NCI-H345 (cell line): ENCODE data around the gene DIP2C.
"Not testable (repeated sequence)": the region's sequence is repeated elsewhere in the genome, so short reads cannot be mapped to it uniquely, and the experiment has no call there.

Experiments
- DNase-seq: peaks from one replicate; lab custom pipeline; 2025; lab: John Stamatoyannopoulos, UW

Gene DIP2C

GRCh38 chr10:479706-480497 lies 209.6 kb downstream of the DIP2C start:
- DNase-seq: not testable (repeated sequence)

DNA sequence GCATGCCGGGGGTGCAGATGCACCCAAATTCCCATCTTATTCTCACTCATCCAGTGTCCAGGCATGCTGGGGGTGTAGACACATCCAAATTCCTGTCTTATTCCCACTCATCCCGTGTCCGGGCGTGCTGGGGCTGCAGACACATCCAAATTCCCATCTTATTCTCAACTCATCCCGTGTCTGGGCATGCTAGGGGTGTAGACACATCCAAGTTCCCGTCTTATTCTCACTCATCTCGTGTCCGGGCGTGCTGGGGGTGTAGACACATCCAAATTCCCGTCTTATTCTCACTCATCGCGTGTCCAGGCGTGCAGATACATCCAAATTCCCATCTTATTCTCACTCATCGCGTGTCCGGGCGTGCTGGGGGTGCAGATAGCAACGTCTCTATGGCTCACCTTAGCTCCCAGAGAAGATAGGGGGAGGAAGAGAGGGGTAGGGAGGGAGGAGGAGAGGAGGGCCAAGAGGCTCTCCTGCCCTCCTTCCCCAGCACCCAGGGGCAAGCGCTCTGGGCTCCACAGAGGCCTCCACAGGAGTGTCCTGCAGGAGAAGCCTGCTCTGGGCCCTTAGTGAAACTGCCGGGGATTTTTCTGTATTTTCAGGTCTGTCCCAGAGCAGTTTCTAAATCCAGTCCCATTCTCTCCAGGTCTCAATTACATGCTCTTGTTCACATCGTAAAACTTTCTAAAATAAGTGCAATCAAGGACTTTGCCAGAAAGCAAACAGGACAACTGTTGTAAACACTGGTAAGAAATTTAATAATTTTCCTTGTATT lies 210.8 kb downstream of the DIP2C start:
- no peak for DNase-seq

DNA sequence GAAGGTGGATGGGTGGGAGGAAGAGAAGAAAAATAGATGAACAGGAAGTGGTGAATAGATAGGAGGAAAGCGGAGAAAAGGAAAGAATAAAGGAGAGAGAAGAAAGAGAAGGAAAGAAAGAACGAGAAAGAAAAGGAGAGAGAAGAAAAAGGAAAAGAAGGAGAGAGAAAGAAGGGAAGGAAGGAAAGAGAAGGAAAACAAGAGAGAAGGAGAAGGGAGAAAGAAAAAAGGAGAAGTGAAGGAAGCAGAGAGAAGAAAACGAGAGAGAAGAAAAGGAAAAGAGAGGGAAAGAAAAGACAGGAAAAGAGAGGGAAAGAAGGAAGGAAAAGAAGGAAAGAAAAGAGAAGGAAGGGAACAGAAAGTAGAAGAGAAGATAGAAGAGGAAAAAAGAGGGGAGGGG lies 211.8 kb downstream of the DIP2C start:
- DNase-seq: no peak

DNA sequence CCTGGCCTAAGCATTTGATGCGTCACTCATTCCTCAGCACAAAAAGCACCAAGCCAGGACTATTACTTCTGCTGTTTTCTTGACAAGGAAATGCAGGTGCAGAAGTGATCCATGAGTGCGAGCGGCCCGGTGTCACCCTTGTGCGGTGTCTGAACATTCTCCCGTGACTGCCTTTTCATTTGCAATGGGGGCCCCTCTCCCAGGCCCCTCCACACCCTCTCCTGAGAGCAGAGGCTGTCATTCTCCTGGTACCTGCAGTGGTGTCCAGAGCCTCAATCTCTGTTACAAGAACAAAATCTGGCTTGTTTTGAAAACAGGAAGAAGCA lies 213.1 kb downstream of the DIP2C start:
- DNase-seq: no peak

DNA sequence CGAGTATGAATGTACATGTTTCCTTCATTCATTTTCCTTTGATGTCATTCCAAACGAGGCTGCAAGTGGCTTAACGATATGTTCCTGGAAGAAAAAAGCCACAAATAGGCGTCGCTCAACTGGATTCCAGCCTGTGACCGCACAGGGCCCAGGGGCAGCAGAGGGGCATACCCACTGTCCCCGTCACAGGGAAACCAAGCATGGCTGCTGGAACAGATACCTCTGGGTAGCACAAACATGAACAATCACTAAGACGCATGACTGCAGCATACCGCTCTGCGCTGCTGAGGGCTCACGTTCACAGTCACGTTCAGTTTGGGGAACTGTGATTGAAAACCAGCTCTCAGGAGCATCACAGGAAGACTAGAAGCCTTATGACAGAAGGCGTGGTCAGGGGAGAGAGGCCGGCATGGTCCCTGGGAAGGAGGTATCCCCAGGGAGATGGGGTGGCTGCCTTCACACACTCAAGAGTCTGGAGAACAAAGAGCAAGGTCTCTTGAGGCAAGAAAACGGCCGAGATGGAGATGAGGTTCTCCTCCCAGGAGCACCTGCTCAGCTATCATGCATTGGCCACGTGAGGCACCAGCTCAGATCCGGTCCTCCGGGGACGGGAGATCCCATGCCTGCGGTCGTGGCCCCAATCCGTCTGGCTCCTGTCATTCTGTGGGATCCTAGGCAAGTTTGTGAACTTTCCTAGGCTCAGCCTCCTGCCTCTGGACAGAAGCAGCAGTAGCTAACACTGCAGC lies 213.6 kb downstream of the DIP2C start:
- DNase-seq: no peak

GRCh38 chr10:474946-475345 lies 214.5 kb downstream of the DIP2C start:
- DNase-seq: no peak

GRCh38 chr10:474406-474805 lies 215.1 kb downstream of the DIP2C start:
- no peak for DNase-seq

- DNase-seq: no peak
Measured at GRCh38 chr10:472241-472910, 217.1 kb downstream of the DIP2C start.

- DNase-seq: no peak
Measured at GRCh38 chr10:470339-471003, 219.0 kb downstream of the DIP2C start.

DNA sequence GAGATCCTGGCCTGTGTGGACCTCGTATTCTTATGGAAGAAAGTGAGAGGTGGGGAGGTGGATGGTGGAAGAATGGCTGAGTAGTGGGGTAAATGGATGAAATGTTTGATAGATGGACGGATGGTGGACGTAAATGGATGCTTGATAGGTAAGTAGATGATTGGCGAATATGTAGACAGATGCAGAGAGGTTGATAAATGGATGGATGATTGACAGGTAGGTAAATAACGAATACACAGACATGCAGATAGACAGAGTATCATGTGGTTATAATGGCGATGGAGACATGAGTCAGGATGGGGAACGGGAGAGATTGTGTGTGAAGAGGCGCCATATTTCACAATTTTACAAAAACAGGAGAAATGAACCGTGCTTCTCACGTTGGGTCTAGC lies 219.5 kb downstream of the DIP2C start:
- DNase-seq: no peak

GRCh38 chr10:459743-460142 lies 229.7 kb downstream of the DIP2C start:
- DNase-seq: no peak

GRCh38 chr10:458421-458851 lies 231.0 kb downstream of the DIP2C start:
- DNase-seq: no peak

GRCh38 chr10:456486-456885 lies 233.0 kb downstream of the DIP2C start:
- DNase-seq: no peak

DNA sequence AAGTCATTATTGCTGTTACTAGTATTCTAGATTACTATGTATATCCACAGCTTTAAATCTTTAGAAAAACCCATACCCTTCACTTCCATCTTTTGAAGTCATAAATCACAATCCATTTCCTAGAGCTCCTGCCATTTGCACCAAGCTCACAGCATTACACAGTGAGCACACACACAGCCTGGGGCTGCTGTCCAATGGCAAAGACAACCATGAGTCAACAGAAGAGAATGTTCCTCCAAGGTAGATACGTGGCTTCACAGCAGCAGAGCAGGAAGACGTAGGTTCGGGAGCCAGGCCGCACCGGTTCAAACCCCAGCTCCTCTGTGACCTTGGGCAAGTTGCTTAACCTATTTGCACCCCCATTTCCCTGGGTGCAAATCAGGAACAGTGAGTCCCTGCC lies 234.6 kb downstream of the DIP2C start:
- DNase-seq: no peak

- no peak for DNase-seq
Measured at GRCh38 chr10:453647-454046, 235.8 kb downstream of the DIP2C start.

- no peak for DNase-seq
Measured at GRCh38 chr10:452512-453426, 236.7 kb downstream of the DIP2C start.

DNA sequence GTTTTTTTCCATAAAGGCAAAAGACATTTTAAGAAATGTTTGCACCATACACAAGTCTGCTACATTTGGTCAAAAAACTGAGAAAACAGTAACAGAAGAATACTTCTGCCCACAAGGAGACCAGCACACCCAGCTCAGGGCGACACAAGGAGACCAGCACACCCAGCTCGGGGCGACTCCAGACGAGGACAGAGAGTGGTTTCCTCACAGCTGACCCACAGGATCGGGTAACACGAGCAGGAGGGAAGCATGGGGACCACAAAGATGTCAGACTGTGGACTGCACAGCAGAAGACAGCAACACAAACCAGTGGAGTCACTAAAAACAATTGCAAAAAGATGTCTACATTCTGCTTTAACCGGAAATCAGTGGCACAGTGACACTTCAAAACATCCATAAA lies 237.6 kb downstream of the DIP2C start:
- DNase-seq: no peak

DNA sequence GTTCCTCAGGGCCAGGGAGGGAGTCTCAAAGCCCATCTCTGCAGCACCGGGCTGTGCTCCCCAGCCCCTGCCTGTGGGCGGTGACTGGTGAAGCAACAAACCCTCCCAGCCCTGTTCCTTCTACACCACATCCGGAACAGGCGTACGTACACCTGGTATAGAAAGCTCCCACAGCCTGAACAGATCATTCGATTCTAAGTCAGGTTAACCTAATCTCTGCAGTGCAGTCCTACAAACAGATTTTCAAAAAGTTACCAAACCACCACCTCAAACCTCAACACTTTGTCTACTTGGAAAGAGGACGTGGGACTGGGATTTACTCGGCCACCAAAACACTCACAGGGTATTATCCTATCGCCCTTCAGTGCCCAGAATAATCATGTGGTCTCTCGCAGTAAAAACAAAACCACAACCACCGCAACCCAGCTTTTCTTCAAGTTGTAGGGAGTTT lies 238.4 kb downstream of the DIP2C start:
- no peak for DNase-seq

GRCh38 chr10:450463-450862 lies 239.0 kb downstream of the DIP2C start:
- no peak for DNase-seq

DNA sequence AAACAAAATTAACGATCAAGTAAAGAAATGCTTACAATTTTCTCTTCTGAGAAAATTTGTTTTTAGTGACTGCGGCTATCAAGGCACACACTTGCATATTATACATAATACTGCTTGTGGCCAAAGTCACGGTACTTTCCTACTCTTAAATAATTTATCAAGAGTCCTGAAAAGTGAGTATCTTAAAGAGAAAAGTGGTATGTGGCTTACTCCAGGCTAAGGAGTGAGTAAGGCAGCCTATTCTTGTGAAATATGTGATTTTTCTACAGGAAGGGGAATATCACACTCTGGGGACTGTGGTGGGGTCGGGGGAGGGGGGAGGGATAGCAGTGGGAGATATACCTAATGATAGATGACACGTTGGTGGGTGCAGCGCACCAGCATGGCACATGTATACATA lies 240.1 kb downstream of the DIP2C start:
- DNase-seq: not testable (repeated sequence)

GRCh38 chr10:443459-443858 lies 246.0 kb downstream of the DIP2C start:
- no peak for DNase-seq
